Measurements from ENCODE around the gene ZCCHC14. TPM values are rescaled to one million over a fixed set of nuclear protein-coding genes. Genes with fewer than 3 reads are reported as not detected.
"Not testable (repeated sequence)": the region's sequence is repeated elsewhere in the genome, so short reads cannot be mapped to it uniquely, and the experiment has no call there.

The ZCCHC14 gene
- total RNA-seq, 4 donors from 2014 or later = 8.3 to 19.6 (median 14.7) TPM

- no peaks in the 10 kb centered on the region for H3K9me3 ChIP-seq
- H3K4me1 ChIP-seq = peaks cover 33 to 94% (median 78%) of the 10 kb centered on the region in 3 donors
- WGBS, 2 donors = 16 to 40% methylated on average over 16 to 22 of the region's 24 CpGs
- H3K27ac ChIP-seq = peak overlapping the region; percentile 52 to 80 (median 64)
- no peaks in the 10 kb centered on the region for H3K36me3 ChIP-seq
- H3K27me3 ChIP-seq = no peaks in the 10 kb centered on the region
- peak overlapping the region; percentile 13 to 50 (median 30) for H3K4me3 ChIP-seq
- intact Hi-C loops (cut with DNase I) = no loop called here
- DNase-seq = no peak
- TF ChIP-seq POLR2A (IDR thresholded peaks at IDR 0.05) = no peak
- TF ChIP-seq, protein P1, sequence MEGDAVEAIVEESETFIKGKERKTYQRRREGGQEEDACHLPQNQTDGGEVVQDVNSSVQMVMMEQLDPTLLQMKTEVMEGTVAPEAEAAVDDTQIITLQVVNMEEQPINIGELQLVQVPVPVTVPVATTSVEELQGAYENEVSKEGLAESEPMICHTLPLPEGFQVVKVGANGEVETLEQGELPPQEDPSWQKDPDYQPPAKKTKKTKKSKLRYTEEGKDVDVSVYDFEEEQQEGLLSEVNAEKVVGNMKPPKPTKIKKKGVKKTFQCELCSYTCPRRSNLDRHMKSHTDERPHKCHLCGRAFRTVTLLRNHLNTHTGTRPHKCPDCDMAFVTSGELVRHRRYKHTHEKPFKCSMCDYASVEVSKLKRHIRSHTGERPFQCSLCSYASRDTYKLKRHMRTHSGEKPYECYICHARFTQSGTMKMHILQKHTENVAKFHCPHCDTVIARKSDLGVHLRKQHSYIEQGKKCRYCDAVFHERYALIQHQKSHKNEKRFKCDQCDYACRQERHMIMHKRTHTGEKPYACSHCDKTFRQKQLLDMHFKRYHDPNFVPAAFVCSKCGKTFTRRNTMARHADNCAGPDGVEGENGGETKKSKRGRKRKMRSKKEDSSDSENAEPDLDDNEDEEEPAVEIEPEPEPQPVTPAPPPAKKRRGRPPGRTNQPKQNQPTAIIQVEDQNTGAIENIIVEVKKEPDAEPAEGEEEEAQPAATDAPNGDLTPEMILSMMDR (IDR thresholded peaks at IDR 0.05) = peak in 1 of 6 experiments; percentile 2
Measured at GRCh38 chr16:87487361-87487924, 5.4 kb downstream of the ZCCHC14 start.

GRCh38 chr16:87486713-87487247, 6.0 kb downstream of the ZCCHC14 start:
- intact Hi-C loops (cut with DNase I) = no loop called here
- peak overlapping the region; percentile 52 to 80 (median 64) for H3K27ac ChIP-seq
- peak overlapping the region in 3 of 4 donors; percentile 13 to 50 (median 24) for H3K4me3 ChIP-seq
- TF ChIP-seq, protein P1 (IDR thresholded peaks at IDR 0.05) = no peak
- no peak for TF ChIP-seq POLR2A (IDR thresholded peaks at IDR 0.05)
- H3K27me3 ChIP-seq = no peaks in the 10 kb centered on the region
- WGBS, 2 donors = 33 to 39% methylated on average over 5 of the region's 5 CpGs
- peaks cover 38 to 100% (median 78%) of the 10 kb centered on the region in 3 donors for H3K4me1 ChIP-seq
- no peaks in the 10 kb centered on the region for H3K36me3 ChIP-seq
- no peaks in the 10 kb centered on the region for H3K9me3 ChIP-seq
- DNase-seq = no peak

GRCh38 chr16:87486282-87486681, 6.5 kb downstream of the ZCCHC14 start:
- no peak for DNase-seq
- intact Hi-C loops (cut with DNase I) = no loop called here
- H3K27ac ChIP-seq = peak overlapping the region; percentile 44 to 80 (median 64)
- peaks cover 33 to 99% (median 77%) of the 10 kb centered on the region in 3 donors for H3K4me1 ChIP-seq
- H3K4me3 ChIP-seq = no peak overlapping the region
- WGBS, 2 donors = 52 to 62% methylated on average over 8 of the region's 8 CpGs
- TF ChIP-seq POLR2A (IDR thresholded peaks at IDR 0.05) = no peak
- TF ChIP-seq, protein P1 (IDR thresholded peaks at IDR 0.05) = no peak
- H3K36me3 ChIP-seq = no peaks in the 10 kb centered on the region
- H3K27me3 ChIP-seq = no peaks in the 10 kb centered on the region
- no peaks in the 10 kb centered on the region for H3K9me3 ChIP-seq

GRCh38 chr16:87485792-87486191, 7.0 kb downstream of the ZCCHC14 start:
- DNase-seq; H3K27me3 ChIP-seq; intact Hi-C loops (cut with DNase I); H3K36me3 ChIP-seq; H3K4me3 ChIP-seq; H3K9me3 ChIP-seq: not testable (repeated sequence)
- peak overlapping the region in 3 of 4 donors; percentile 44 to 80 (median 70) for H3K27ac ChIP-seq
- 46 to 52% methylated on average over 4 of the region's 4 CpGs for WGBS, 2 donors
- peaks cover 28 to 98% (median 76%) of the 10 kb centered on the region in 3 donors for H3K4me1 ChIP-seq

DNA sequence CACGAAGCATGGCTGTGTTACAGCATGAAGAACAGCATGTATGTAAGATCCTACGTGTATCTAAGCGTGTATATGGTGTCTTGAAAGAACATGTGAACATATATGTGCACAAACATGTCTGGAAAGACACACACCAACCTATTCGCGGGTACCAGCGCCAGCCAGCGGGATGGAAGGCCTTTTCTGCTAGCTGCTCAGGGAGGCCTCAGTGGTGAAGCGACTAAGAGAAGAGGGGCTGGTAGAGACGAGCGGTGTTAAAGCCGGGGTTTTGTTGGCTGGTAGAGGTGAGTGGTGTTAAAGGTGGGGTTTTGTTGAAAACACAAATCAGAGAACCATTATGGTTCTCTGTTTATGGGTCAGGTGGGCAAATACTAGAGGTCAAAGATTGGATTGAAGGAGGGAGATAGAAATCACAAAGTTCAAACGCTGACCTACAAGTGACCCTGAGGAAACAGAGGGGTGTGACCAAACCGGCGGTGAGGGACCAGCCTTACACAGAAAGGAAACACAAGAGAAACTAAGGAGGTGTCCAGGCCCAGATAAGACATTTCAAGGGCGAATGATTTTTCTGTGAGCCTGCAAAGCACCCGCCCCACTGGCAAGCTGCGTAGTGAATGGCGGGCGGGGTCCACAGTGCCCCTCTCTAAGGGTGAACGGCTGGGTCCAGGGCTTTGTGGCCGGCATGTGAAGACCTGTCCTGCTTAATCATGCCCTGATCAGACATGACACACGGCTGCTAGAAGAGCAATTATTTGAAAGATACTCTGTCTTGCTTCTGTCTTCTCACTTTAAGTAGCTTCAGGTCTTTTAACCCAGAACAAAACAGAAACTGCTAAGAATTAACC, 8.1 kb downstream of the ZCCHC14 start:
- WGBS, 2 donors = 42 to 47% methylated on average over 21 of the region's 22 CpGs
- DNase-seq = no peak
- TF ChIP-seq, protein P1 (IDR thresholded peaks at IDR 0.05) = no peak
- TF ChIP-seq POLR2A (IDR thresholded peaks at IDR 0.05) = no peak
- peak overlapping the region; percentile 59 to 80 (median 75) for H3K27ac ChIP-seq
- no peaks in the 10 kb centered on the region for H3K27me3 ChIP-seq
- H3K36me3 ChIP-seq = peaks cover 0 to 4% (median 0%) of the 10 kb centered on the region in 3 donors
- intact Hi-C loops (cut with DNase I) = no loop called here
- H3K4me3 ChIP-seq = peak overlapping the region in 1 of 4 donors; percentile 32
- H3K4me1 ChIP-seq = peaks cover 18 to 94% (median 67%) of the 10 kb centered on the region in 3 donors
- H3K9me3 ChIP-seq = no peaks in the 10 kb centered on the region

Measured in esophagus squamous epithelium (tissue), 5 donors.